Activated CD8-positive, alpha-beta memory T cell treated with anti-CD3 and anti-CD28 coated beads for 36 hours (primary cell): Measurements from ENCODE around the gene IQCK. TPM values are rescaled to one million over a fixed set of nuclear protein-coding genes. Genes with fewer than 3 reads are reported as not detected.

Experiments
- CTCF ChIA-PET: fragments of 350-600 bp; sonication (Branson Sonifier 250); formaldehyde crosslinking; loops from one replicate; lab custom pipeline; 2021; ENCODE audit warnings: antibody characterized with exemption; lab: Charles Lee
- POLR2A ChIA-PET: fragments of 350-600 bp; sonication (Branson Sonifier 250); formaldehyde crosslinking; loops from one replicate; lab custom pipeline; 2021; ENCODE audit warnings: antibody characterized with exemption; lab: Charles Lee
- total RNA-seq, 2 experiments: library from RNA; stranded (reverse); gene quantifications; one replicate each; pipeline ENCODE4 v1.2.3, GENCODE V29; 2021

Gene IQCK
- total RNA-seq, 2 experiments from 2014 or later, result 3.9 to 5.0 TPM

GRCh38 chr16:19748389-19749168 lies 30.5 kb downstream of the IQCK start:
- ChIA-PET CTCF (no interaction called here), POLR2A (no interaction called here)

DNA sequence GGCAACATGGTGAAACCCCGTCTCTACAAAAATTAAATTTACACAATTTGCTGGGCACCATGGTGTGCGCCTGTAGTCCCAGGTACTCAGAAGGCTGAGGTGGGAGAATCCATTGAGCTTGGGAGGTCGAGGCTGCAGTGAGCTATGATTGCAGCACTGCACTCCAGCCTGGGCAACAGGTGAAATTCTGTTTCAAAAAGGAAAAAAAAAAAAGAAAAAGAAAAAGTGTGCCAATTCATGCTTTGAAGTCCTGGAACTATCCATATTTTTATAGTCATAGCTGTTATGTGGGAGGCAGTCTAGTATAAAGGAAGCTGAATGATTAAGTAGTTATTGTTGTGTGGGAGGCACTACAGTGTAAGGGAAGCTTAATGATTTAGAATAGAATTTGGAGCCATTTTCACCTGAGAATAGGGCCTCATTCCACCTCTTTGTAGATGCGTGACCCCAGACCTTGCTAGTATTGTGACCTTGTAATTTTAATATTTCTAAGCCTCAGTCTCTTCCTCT lies 31.6 kb downstream of the IQCK start:
- ChIA-PET CTCF (no interaction called here), POLR2A (no interaction called here)

DNA sequence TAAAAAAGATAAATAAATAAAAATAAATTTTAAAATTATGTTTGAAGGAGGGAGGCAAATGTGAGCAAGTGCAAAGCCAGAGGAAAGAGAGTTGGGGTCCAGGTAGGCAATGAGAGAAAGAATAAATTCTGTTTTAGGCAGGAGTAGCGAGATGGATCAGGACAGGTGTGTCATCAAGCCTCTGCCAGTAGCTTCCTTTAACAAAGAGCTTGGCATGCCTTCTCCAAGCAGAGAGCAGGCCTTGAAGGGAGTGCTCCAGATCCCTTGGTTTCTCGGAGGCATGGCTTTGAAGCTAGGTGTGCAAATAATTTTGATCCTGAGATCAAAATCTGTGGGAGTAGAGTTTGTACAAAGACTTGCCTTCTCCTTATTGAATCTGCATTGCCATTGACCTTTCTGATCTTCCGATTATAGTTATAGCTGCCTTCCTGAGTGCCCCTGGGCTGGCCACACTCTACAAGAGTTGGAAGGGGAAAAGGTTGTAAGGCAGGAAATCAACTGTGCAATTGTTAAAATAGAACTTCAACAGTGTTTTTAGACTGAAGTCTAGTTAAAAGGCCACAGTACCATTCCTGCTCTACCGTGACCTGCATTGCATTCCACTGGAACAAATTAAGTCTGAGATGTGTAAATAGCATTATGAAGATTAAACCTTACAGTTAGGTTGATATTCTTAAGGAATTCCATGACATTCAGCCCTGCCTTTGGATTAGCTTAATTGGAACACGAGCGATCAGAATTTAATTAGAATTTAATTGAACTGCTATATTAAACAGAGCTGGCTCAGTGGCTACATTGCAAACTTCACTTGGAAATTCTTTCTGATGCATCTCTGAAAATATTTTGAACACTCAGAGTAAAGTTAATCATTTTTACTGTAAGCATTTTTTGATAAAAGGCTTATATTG lies 33.7 kb downstream of the IQCK start:
- ChIA-PET CTCF (no interaction called here), POLR2A (no interaction called here)

GRCh38 chr16:19753815-19754643 lies 36.0 kb downstream of the IQCK start:
- ChIA-PET POLR2A (no interaction called here), CTCF (no interaction called here)

GRCh38 chr16:19754644-19755036 lies 36.6 kb downstream of the IQCK start:
- CTCF ChIA-PET, result no interaction called here
- POLR2A ChIA-PET, result no interaction called here

DNA sequence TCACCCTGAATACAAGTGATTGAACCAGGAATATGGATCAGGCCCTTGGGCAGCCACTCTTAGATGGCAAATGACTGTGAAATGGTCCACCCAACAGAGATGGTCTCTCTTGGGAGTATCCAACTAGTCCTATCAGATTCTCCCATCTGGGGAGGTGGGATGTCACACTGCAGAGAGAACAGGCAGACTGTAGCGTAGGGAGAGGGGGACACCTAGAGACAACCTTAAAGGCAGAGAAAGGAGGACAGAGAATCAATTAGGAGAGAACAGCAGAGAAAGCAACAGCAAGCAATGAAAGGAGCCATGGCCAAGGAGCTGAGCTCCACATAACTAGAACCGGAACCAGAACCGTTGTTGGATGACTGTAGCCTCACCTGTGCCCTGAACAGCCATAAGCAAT lies 37.2 kb downstream of the IQCK start:
- ChIA-PET CTCF (no interaction called here), POLR2A (no interaction called here)

DNA sequence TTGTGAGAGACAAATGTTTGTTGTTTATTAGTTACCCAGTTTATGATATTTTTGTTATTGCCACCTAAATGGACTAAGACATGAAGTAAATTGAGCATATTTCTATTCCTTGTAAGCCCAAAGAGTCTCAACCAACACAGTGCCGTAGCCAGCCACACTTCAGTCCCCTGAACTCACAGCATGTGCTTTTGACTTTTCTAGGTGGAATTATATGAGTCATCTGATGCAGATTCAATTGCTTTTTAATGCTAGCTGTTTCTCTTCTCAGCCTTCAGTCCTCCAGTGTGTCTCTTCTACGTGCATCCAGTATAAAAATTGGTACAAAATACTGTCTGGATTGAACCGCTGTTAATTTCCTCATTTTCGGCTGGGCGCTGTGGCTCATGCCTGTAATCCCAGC lies 39.0 kb downstream of the IQCK start:
- ChIA-PET CTCF (no interaction called here), POLR2A (no interaction called here)

DNA sequence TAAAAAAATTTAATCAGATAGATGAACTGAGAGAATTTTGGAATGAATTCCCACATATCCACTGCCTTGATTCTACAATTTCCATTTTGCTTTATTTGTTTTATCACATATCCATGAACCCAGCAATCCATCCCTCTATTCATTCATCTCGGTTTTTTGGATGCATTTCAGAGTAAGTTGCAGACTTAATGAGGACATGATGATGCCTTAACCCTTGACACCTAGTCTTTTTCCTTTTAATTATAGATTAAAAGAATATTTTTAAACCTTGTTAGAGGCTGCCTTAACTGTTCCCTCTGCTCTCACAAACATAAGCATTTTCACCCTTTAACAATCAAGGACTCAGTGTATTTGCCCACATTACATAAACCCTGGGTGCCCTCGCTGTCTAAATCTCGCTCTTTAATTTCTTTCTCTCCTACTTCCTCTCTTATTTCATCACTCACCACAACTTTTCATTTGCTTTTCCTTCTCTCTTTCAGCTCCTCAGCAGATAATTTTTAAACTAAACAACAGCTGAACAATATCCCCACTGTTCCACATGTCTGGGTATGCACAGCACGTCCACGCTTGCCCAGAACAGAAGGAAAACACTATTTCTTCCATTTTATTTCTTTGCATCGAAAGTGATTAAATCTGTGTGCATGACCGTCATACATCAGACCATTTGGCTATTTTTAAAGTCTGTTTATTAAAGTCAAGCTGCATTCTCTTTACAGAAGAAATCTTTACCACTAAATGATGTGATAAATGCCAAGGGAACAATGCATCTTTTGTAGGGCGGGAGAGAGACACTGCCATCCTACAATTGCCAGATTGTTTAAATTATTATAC lies 39.9 kb downstream of the IQCK start:
- CTCF ChIA-PET, result no interaction called here
- POLR2A ChIA-PET, result no interaction called here

- POLR2A ChIA-PET, result no interaction called here
- CTCF ChIA-PET, result no interaction called here
Measured at GRCh38 chr16:19760356-19761060, 42.4 kb downstream of the IQCK start.

GRCh38 chr16:19765860-19766553 lies 47.9 kb downstream of the IQCK start:
- CTCF ChIA-PET, result interaction anchor here (0.9 kb wide), 1 partner anchor 12 kb away, joined by 3 read pairs; no protein-coding TSS in a partner anchor
- POLR2A ChIA-PET, result no interaction called here

DNA sequence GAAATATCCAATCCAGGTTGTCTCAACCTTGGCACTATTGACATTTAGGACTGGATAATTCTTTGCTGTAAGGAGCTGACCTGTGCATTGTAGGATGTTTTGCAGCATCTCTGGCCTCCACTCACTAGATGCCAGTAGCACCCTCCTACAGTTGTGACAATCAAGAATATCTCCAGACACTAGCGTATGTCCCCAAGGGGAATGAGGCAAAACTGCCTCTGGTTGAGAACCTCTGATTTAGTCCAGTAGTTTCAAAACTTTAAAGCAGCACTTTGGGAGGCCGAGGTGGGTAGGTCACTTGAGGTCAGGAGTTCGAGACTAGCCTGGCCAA lies 48.4 kb downstream of the IQCK start:
- CTCF ChIA-PET, result no interaction called here
- POLR2A ChIA-PET, result no interaction called here

DNA sequence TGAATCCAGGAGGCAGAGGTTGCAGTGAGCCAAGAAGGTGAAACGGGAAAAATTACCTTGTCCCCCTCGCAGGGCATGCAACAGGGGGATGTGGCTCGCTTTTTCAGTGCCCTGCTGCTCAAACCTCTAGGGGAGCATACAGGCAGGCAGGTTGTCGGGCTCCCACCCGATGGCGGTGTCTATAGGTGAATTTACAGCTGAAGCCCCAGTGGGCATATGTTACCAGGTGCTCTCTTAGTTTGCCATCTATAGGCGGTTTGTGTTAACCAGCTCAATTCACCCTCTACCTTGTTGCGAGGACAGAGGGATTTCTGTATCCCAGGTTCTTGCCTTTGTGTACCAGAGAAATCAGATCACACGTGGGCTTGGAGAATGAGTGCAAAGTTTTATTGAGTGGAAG lies 48.9 kb downstream of the IQCK start:
- POLR2A ChIA-PET, result interaction anchor here (0.6 kb wide), 1 partner anchor 44 kb away, joined by 3 read pairs; no protein-coding TSS in a partner anchor
- CTCF ChIA-PET, result no interaction called here

DNA sequence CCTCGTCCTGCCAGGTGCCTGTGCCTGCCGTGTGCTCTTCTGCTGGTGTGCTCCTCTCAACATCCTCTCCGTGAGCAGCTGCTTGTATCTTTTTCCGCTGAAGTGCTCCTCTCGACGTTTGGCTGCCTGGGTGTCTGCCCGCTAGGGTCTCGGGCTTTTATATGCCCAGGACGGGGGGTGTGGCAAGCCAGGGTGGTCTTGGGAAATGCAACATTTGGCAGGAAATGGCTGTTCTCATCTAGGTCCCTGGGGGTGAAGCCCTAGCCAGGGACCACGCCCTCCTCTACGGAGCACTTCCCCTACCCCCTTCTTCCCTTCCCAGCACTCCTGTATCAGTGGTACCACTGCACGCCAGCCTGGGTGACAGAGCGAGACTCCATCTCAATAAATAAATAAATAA lies 49.4 kb downstream of the IQCK start:
- ChIA-PET CTCF (no interaction called here), POLR2A (interaction anchor here (0.6 kb wide), 1 partner anchor 45 kb away, joined by 3 read pairs; no protein-coding TSS in a partner anchor)

- ChIA-PET CTCF (no interaction called here), POLR2A (no interaction called here)
Measured at GRCh38 chr16:19769239-19769638, 51.2 kb downstream of the IQCK start.

- CTCF ChIA-PET, result no interaction called here
- POLR2A ChIA-PET, result no interaction called here
Measured at GRCh38 chr16:19771040-19771439, 53.0 kb downstream of the IQCK start.

DNA sequence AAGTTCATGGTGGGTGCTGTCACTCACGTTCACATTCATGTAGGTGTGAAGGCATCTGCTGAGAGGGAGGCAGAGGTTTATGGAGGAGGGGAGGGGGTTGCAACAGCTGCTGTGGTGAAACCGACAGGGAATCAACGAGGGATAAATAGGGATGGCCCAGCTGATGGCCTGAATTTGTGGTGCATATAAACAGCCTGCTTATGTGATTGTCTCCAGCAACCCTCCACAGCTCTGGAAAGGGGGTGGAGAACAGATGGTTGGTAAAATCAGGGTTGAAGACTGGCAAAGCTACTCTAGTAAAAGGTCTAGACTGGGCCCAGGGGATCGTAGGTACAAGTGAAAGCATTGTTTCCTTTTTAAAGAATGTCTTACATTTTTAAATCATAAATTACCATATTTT lies 53.7 kb downstream of the IQCK start:
- POLR2A ChIA-PET, result no interaction called here
- CTCF ChIA-PET, result no interaction called here

DNA sequence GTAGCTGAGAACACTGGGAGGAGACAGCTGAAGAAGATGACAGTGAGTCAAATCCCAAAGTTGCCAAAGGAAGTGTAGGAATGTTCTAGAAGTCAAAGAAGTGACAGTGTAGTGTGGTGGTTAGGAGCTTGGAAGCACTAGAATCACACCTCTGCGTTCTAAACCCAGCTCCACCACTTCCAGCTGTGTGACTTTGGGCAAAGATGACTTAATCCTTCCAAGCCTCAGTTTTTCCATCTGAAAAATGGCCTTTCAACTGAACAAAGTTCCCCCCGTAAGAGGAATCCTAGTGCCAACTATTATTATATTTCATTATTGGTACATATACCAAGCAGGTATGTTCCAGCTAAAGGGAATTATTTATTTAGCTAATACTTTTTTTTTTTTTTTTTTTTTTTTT lies 56.0 kb downstream of the IQCK start:
- POLR2A ChIA-PET, result no interaction called here
- CTCF ChIA-PET, result no interaction called here

GRCh38 chr16:19776147-19776546 lies 58.1 kb downstream of the IQCK start:
- POLR2A ChIA-PET, result no interaction called here
- CTCF ChIA-PET, result no interaction called here
